Measurements from ENCODE around the gene SDK1.
"Not testable (repeated sequence)": the region's sequence is repeated elsewhere in the genome, so short reads cannot be mapped to it uniquely, and the experiment has no call there.

Gene SDK1

GRCh38 chr7:4286351-4286750 is 985.3 kb downstream of the SDK1 start:
- no peak overlapping the region for H3K4me3 ChIP-seq (ENCODE audit: low read length)
- no peaks in the 10 kb centered on the region for H3K36me3 ChIP-seq (ENCODE audit: control insufficient read depth, insufficient read depth, low read length, severe bottlenecking)
- no peaks in the 10 kb centered on the region for H3K4me1 ChIP-seq (ENCODE audit: control insufficient read depth, insufficient read depth, low read length)
- H3K9me3 ChIP-seq (ENCODE audit: control insufficient read depth, low read length), result peaks cover 26% of the 10 kb centered on the region
- H3K9ac ChIP-seq (ENCODE audit: low read length), result no peak overlapping the region
- H3K27me3 ChIP-seq (replicated peaks; ENCODE audit: control insufficient read depth, insufficient read depth, low read length), result no peaks in the 10 kb centered on the region
- DNase-seq (ENCODE audit: low read depth), result no peak

DNA sequence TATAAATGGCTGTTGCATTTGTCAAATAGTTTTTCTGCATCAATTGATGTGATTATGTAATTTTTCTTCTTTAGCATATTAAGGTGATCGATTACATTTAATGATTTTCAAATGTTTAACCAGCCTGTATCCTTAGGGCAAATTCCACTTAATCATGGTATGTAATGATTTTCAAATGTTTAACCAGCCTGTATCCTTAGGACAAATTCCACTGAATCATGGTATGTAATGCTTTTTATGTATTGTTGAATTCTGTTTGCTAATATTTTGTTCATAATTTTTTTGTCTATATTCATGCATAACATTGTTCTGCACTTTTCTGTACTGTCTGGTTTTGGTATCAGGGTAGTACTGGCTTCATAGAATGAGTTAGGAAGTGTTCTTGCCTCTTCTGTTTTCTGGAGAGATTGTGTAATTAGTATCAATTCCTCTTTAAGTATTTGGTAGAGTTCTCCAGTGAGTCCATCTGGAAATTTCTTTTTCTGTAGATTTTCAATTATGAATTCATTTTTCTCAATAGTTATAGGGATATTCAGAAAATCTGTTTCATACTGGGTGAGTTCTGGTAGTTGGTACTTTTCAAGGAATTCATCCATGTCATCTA is 987.8 kb downstream of the SDK1 start:
- H3K4me3 ChIP-seq (ENCODE audit: low read length), result no peak overlapping the region
- no peaks in the 10 kb centered on the region for H3K4me1 ChIP-seq (ENCODE audit: control insufficient read depth, insufficient read depth, low read length)
- H3K27me3 ChIP-seq (replicated peaks; ENCODE audit: control insufficient read depth, insufficient read depth, low read length), result no peaks in the 10 kb centered on the region
- DNase-seq (ENCODE audit: low read depth), result no peak
- H3K36me3 ChIP-seq (ENCODE audit: control insufficient read depth, insufficient read depth, low read length, severe bottlenecking), result no peaks in the 10 kb centered on the region
- H3K9ac ChIP-seq (ENCODE audit: low read length), result no peak overlapping the region
- H3K9me3 ChIP-seq (ENCODE audit: control insufficient read depth, low read length), result peaks cover 38% of the 10 kb centered on the region

- Histone ChIP-seq H3K36me3 (ENCODE audit: control insufficient read depth, insufficient read depth, low read length, severe bottlenecking) (no peaks in the 10 kb centered on the region), H3K9ac (ENCODE audit: low read length) (no peak overlapping the region), H3K27me3 (replicated peaks; ENCODE audit: control insufficient read depth, insufficient read depth, low read length) (no peaks in the 10 kb centered on the region), H3K4me1 (ENCODE audit: control insufficient read depth, insufficient read depth, low read length) (no peaks in the 10 kb centered on the region), H3K9me3 (ENCODE audit: control insufficient read depth, low read length) (peaks cover 18% of the 10 kb centered on the region), H3K4me3 (ENCODE audit: low read length) (no peak overlapping the region)
- DNase-seq (ENCODE audit: low read depth), result no peak
Observed at GRCh38 chr7:4297165-4297917, 996.3 kb downstream of the SDK1 start.

GRCh38 chr7:4297918-4298219 is 996.8 kb downstream of the SDK1 start:
- H3K4me3 ChIP-seq (ENCODE audit: low read length), result no peak overlapping the region
- no peaks in the 10 kb centered on the region for H3K4me1 ChIP-seq (ENCODE audit: control insufficient read depth, insufficient read depth, low read length)
- peaks cover 17% of the 10 kb centered on the region for H3K9me3 ChIP-seq (ENCODE audit: control insufficient read depth, low read length)
- no peaks in the 10 kb centered on the region for H3K27me3 ChIP-seq (replicated peaks; ENCODE audit: control insufficient read depth, insufficient read depth, low read length)
- H3K36me3 ChIP-seq (ENCODE audit: control insufficient read depth, insufficient read depth, low read length, severe bottlenecking), result no peaks in the 10 kb centered on the region
- no peak overlapping the region for H3K9ac ChIP-seq (ENCODE audit: low read length)
- no peak for DNase-seq (ENCODE audit: low read depth)

DNA sequence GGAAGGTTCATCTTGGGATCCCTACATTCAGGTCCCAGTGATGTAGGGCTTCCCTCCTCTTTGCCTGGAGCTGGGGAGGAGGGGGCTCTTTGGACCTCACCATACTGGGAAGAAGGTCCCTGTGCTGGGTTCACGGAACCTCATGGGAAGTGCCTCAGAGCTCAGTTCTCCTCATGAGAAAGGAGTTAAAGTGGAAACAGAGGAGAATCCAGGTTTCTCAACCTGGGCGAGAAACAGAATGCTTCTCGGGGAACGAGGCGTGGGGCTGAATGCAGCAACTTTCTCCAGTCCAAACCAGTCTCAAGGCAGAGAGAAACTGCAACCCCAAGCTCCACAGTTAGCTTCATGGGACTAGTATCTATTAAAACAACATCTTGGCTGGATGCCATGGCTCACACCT is 998.4 kb downstream of the SDK1 start:
- no peak overlapping the region for H3K4me3 ChIP-seq (ENCODE audit: low read length)
- H3K9ac ChIP-seq (ENCODE audit: low read length), result no peak overlapping the region
- no peaks in the 10 kb centered on the region for H3K4me1 ChIP-seq (ENCODE audit: control insufficient read depth, insufficient read depth, low read length)
- H3K27me3 ChIP-seq (replicated peaks; ENCODE audit: control insufficient read depth, insufficient read depth, low read length), result no peaks in the 10 kb centered on the region
- no peaks in the 10 kb centered on the region for H3K36me3 ChIP-seq (ENCODE audit: control insufficient read depth, insufficient read depth, low read length, severe bottlenecking)
- H3K9me3 ChIP-seq (ENCODE audit: control insufficient read depth, low read length), result peaks cover 3% of the 10 kb centered on the region
- no peak for DNase-seq (ENCODE audit: low read depth)

- no peak overlapping the region for H3K9ac ChIP-seq (ENCODE audit: low read length)
- no peaks in the 10 kb centered on the region for H3K27me3 ChIP-seq (replicated peaks; ENCODE audit: control insufficient read depth, insufficient read depth, low read length)
- no peaks in the 10 kb centered on the region for H3K4me1 ChIP-seq (ENCODE audit: control insufficient read depth, insufficient read depth, low read length)
- no peak overlapping the region for H3K4me3 ChIP-seq (ENCODE audit: low read length)
- no peaks in the 10 kb centered on the region for H3K9me3 ChIP-seq (ENCODE audit: control insufficient read depth, low read length)
- no peak for DNase-seq (ENCODE audit: low read depth)
- H3K36me3 ChIP-seq (ENCODE audit: control insufficient read depth, insufficient read depth, low read length, severe bottlenecking), result no peaks in the 10 kb centered on the region
Observed at GRCh38 chr7:4302203-4302905, 1001.3 kb downstream of the SDK1 start.

GRCh38 chr7:4307316-4308204 is 1006.5 kb downstream of the SDK1 start:
- no peak for DNase-seq (ENCODE audit: low read depth)
- H3K4me3 ChIP-seq (ENCODE audit: low read length), result no peak overlapping the region
- H3K9me3 ChIP-seq (ENCODE audit: control insufficient read depth, low read length), result no peaks in the 10 kb centered on the region
- H3K27me3 ChIP-seq (replicated peaks; ENCODE audit: control insufficient read depth, insufficient read depth, low read length), result no peaks in the 10 kb centered on the region
- no peak overlapping the region for H3K9ac ChIP-seq (ENCODE audit: low read length)
- no peaks in the 10 kb centered on the region for H3K36me3 ChIP-seq (ENCODE audit: control insufficient read depth, insufficient read depth, low read length, severe bottlenecking)
- no peaks in the 10 kb centered on the region for H3K4me1 ChIP-seq (ENCODE audit: control insufficient read depth, insufficient read depth, low read length)

DNA sequence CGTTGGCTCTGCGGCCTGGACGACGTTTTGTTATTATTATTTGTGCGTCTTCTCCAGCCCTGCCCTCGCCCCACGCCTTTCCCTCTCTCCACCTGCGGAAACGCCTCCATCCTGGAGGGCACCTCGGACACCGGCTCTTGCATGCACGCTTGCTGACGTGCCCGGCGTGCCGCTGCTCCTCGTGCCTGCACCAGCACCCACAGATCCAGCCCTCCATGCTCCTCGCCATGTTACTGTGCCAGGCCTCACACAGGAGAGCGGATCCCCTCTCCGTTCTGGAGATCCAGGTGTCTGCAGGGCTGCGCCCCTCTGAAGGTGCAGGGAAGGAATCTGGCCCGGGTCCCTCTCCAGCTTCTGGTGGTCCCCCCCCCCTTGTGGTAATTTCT is 1007.1 kb downstream of the SDK1 start:
- Histone ChIP-seq H3K4me1 (ENCODE audit: control insufficient read depth, insufficient read depth, low read length) (no peaks in the 10 kb centered on the region), H3K4me3 (ENCODE audit: low read length) (no peak overlapping the region), H3K27me3 (replicated peaks; ENCODE audit: control insufficient read depth, insufficient read depth, low read length) (no peaks in the 10 kb centered on the region), H3K36me3 (ENCODE audit: control insufficient read depth, insufficient read depth, low read length, severe bottlenecking) (no peaks in the 10 kb centered on the region), H3K9ac (ENCODE audit: low read length) (no peak overlapping the region), H3K9me3 (ENCODE audit: control insufficient read depth, low read length) (no peaks in the 10 kb centered on the region)
- no peak for DNase-seq (ENCODE audit: low read depth)

GRCh38 chr7:4313911-4314310 is 1012.9 kb downstream of the SDK1 start:
- H3K4me3 ChIP-seq (ENCODE audit: low read length); H3K27me3 ChIP-seq (replicated peaks; ENCODE audit: control insufficient read depth, insufficient read depth, low read length); H3K4me1 ChIP-seq (ENCODE audit: control insufficient read depth, insufficient read depth, low read length); H3K9me3 ChIP-seq (ENCODE audit: control insufficient read depth, low read length); H3K9ac ChIP-seq (ENCODE audit: low read length); H3K36me3 ChIP-seq (ENCODE audit: control insufficient read depth, insufficient read depth, low read length, severe bottlenecking); DNase-seq (ENCODE audit: low read depth): not testable (repeated sequence)

DNA sequence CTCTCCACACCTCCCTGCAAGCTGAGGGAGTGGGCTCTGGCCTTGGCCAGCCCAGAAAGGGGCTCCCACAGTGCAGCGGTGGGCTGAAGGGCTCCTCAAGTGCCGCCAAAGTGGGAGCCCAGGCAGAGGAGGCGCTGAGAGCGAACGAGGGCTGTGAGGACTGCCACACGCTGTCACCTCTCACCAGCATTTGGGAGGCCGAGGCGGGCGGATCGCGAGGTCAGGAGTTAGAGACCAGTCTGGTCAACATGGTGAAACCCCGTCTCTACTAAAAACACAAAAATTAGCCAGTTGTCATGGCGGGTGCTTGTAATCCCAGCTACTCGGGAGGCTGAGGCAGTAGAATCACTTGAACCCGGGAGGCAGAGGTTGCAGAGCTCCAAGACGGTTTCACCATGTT is 1013.3 kb downstream of the SDK1 start:
- H3K27me3 ChIP-seq (replicated peaks; ENCODE audit: control insufficient read depth, insufficient read depth, low read length); H3K4me3 ChIP-seq (ENCODE audit: low read length); H3K9ac ChIP-seq (ENCODE audit: low read length); DNase-seq (ENCODE audit: low read depth); H3K9me3 ChIP-seq (ENCODE audit: control insufficient read depth, low read length); H3K36me3 ChIP-seq (ENCODE audit: control insufficient read depth, insufficient read depth, low read length, severe bottlenecking); H3K4me1 ChIP-seq (ENCODE audit: control insufficient read depth, insufficient read depth, low read length): not testable (repeated sequence)

Data from adipocyte (in vitro differentiated cells).